HEK293 (cell line): ENCODE data around the gene HMGB2.

ENCODE experiments used
- GLIS1 ChIP-seq: fragments of 450-650 bp; formaldehyde crosslinking; IDR thresholded peaks from 2 replicates; pipeline ENCODE4 v1.5.1; 2016; ENCODE audit warnings: missing biosample characterization, missing genetic modification characterization
- KLF7 ChIP-seq: fragments of 450-650 bp; formaldehyde crosslinking; IDR thresholded peaks from 2 replicates; pipeline ENCODE4 v1.5.1; 2016; ENCODE audit warnings: missing biosample characterization, missing genetic modification characterization, borderline replicate concordance
- TCF7L2 ChIP-seq: IDR thresholded peaks from 2 replicates; pipeline ENCODE4 v1.6.1; 2011; ENCODE audit warnings: low read depth, mild to moderate bottlenecking, inconsistent platforms, low read length, moderate library complexity, borderline replicate concordance
- WT1 ChIP-seq: fragments of 450-650 bp; formaldehyde crosslinking; IDR thresholded peaks from 2 replicates; pipeline ENCODE4 v1.5.1; 2016; ENCODE audit warnings: missing biosample characterization, missing genetic modification characterization
- ZBTB1 ChIP-seq: fragments of 450-650 bp; formaldehyde crosslinking; IDR thresholded peaks from 2 replicates; pipeline ENCODE4 v1.5.1; 2016; ENCODE audit warnings: missing biosample characterization, missing genetic modification characterization
- ZBTB17 ChIP-seq: fragments of 450-650 bp; formaldehyde crosslinking; IDR thresholded peaks from 2 replicates; pipeline ENCODE4 v1.5.1; 2016; ENCODE audit warnings: missing biosample characterization, missing genetic modification characterization
- ZBTB20 ChIP-seq: fragments of 450-650 bp; formaldehyde crosslinking; IDR thresholded peaks from 2 replicates; pipeline ENCODE4 v1.5.1; 2016; ENCODE audit warnings: missing biosample characterization, missing genetic modification characterization
- ZBTB7A ChIP-seq: fragments of 450-650 bp; formaldehyde crosslinking; IDR thresholded peaks from 2 replicates; pipeline ENCODE4 v1.5.1; 2016; ENCODE audit warnings: low read depth, missing biosample characterization, missing genetic modification characterization
- ZBTB8A ChIP-seq: fragments of 450-650 bp; formaldehyde crosslinking; IDR thresholded peaks from 2 replicates; pipeline ENCODE4 v1.5.1; 2016; ENCODE audit warnings: missing biosample characterization, missing genetic modification characterization
- ZNF112 ChIP-seq: fragments of 450-650 bp; formaldehyde crosslinking; IDR thresholded peaks from 2 replicates; pipeline ENCODE4 v1.5.0; 2017; ENCODE audit warnings: missing biosample characterization, missing genetic modification characterization
- ZNF155 ChIP-seq: fragments of 450-650 bp; formaldehyde crosslinking; IDR thresholded peaks from 2 replicates; pipeline ENCODE4 v1.5.1; 2016; ENCODE audit warnings: missing biosample characterization, missing genetic modification characterization
- ZNF169 ChIP-seq: fragments of 450-650 bp; formaldehyde crosslinking; IDR thresholded peaks from 2 replicates; pipeline ENCODE4 v1.5.1; 2016; ENCODE audit warnings: missing biosample characterization, missing genetic modification characterization
- ZNF211 ChIP-seq: fragments of 450-650 bp; formaldehyde crosslinking; IDR thresholded peaks from 2 replicates; pipeline ENCODE4 v1.5.1; 2016; ENCODE audit warnings: low read depth, missing biosample characterization, missing genetic modification characterization
- ZNF248 ChIP-seq: fragments of 450-650 bp; formaldehyde crosslinking; IDR thresholded peaks from 2 replicates; pipeline ENCODE4 v1.5.1; 2017; ENCODE audit warnings: missing biosample characterization, missing genetic modification characterization
- ZNF274 ChIP-seq, 2 experiments: fragments of 200-500 bp in 1 of 2; fragments of 450-650 bp in 1 of 2; sonication (Bioruptor generic) in 1 of 2; formaldehyde crosslinking in 1 of 2; IDR thresholded peaks; 2 replicates each; pipeline versions ENCODE4 v1.5.1 to v1.6.1; 2014 to 2016; ENCODE audit warnings: borderline replicate concordance in 1 of 2, inconsistent platforms in 1 of 2, low read length in 1 of 2, missing biosample characterization in 1 of 2, missing genetic modification characterization in 1 of 2
- ZNF292 ChIP-seq: fragments of 450-650 bp; formaldehyde crosslinking; IDR thresholded peaks from 2 replicates; pipeline ENCODE4 v1.5.1; 2016; ENCODE audit warnings: low read depth, missing biosample characterization, missing genetic modification characterization, borderline replicate concordance
- ZNF350 ChIP-seq: fragments of 450-650 bp; formaldehyde crosslinking; IDR thresholded peaks from 2 replicates; pipeline ENCODE4 v1.5.0; 2017; ENCODE audit warnings: missing biosample characterization, mild to moderate bottlenecking, missing genetic modification characterization
- ZNF366 ChIP-seq: fragments of 450-650 bp; formaldehyde crosslinking; conservative IDR thresholded peaks from 2 replicates; pipeline ENCODE4 v1.5.1; 2016; ENCODE audit warnings: missing biosample characterization, missing genetic modification characterization
- ZNF391 ChIP-seq: fragments of 450-650 bp; formaldehyde crosslinking; IDR thresholded peaks from 2 replicates; pipeline ENCODE4 v1.5.1; 2016; ENCODE audit warnings: low read depth, missing biosample characterization, missing genetic modification characterization, borderline replicate concordance
- ZNF398 ChIP-seq: fragments of 450-650 bp; formaldehyde crosslinking; IDR thresholded peaks from 2 replicates; pipeline ENCODE4 v1.5.1; 2017; ENCODE audit warnings: missing biosample characterization, missing genetic modification characterization
- ZNF404 ChIP-seq: fragments of 450-650 bp; formaldehyde crosslinking; IDR thresholded peaks from 2 replicates; pipeline ENCODE4 v1.5.1; 2017; ENCODE audit warnings: missing biosample characterization, missing genetic modification characterization
- ZNF416 ChIP-seq: fragments of 450-650 bp; formaldehyde crosslinking; IDR thresholded peaks from 2 replicates; pipeline ENCODE4 v1.5.1; 2016; ENCODE audit warnings: missing biosample characterization, missing genetic modification characterization
- ZNF423 ChIP-seq: fragments of 450-650 bp; formaldehyde crosslinking; IDR thresholded peaks from 2 replicates; pipeline ENCODE4 v1.5.1; 2016; ENCODE audit warnings: missing biosample characterization, missing genetic modification characterization
- ZNF501 ChIP-seq: fragments of 450-650 bp; formaldehyde crosslinking; IDR thresholded peaks from 2 replicates; pipeline ENCODE4 v1.5.1; 2016; ENCODE audit warnings: missing biosample characterization, missing genetic modification characterization
- ZNF529 ChIP-seq: fragments of 450-650 bp; formaldehyde crosslinking; IDR thresholded peaks from 2 replicates; pipeline ENCODE4 v1.5.1; 2017; ENCODE audit warnings: missing genetic modification characterization, missing biosample characterization; ENCODE audit not compliant: insufficient replicate concordance
- ZNF571 ChIP-seq: fragments of 450-650 bp; formaldehyde crosslinking; IDR thresholded peaks from 2 replicates; pipeline ENCODE4 v1.5.0; 2017; ENCODE audit warnings: missing biosample characterization, missing genetic modification characterization
- ZNF621 ChIP-seq: fragments of 450-650 bp; formaldehyde crosslinking; IDR thresholded peaks from 2 replicates; pipeline ENCODE4 v1.5.1; 2017; ENCODE audit warnings: missing biosample characterization, missing genetic modification characterization
- ZNF664 ChIP-seq: fragments of 450-650 bp; formaldehyde crosslinking; IDR thresholded peaks from 2 replicates; pipeline ENCODE4 v1.5.1; 2016; ENCODE audit warnings: missing biosample characterization, missing genetic modification characterization
- ZNF670 ChIP-seq: fragments of 450-650 bp; formaldehyde crosslinking; IDR thresholded peaks from 2 replicates; pipeline ENCODE4 v1.5.1; 2016; ENCODE audit warnings: missing biosample characterization, missing genetic modification characterization, low read depth
- ZNF768 ChIP-seq: fragments of 450-650 bp; formaldehyde crosslinking; IDR thresholded peaks from 2 replicates; pipeline ENCODE4 v1.5.1; 2018; ENCODE audit warnings: missing biosample characterization, mild to moderate bottlenecking, missing genetic modification characterization
- ZNF792 ChIP-seq: fragments of 450-650 bp; formaldehyde crosslinking; IDR thresholded peaks from 2 replicates; pipeline ENCODE4 v1.5.1; 2016; ENCODE audit warnings: missing biosample characterization, missing genetic modification characterization
- TF ChIP-seq, protein P1 (sequence below): fragments of 450-650 bp; formaldehyde crosslinking; IDR thresholded peaks from 2 replicates; pipeline ENCODE4 v1.5.1; 2016; ENCODE audit warnings: missing biosample characterization, missing genetic modification characterization
- TF ChIP-seq, protein P2 (sequence below): fragments of 450-650 bp; formaldehyde crosslinking; IDR thresholded peaks from 2 replicates; pipeline ENCODE4 v1.5.1; 2016; ENCODE audit warnings: missing biosample characterization, missing genetic modification characterization, borderline replicate concordance
- TF ChIP-seq, protein P3 (sequence below): fragments of 450-650 bp; formaldehyde crosslinking; IDR thresholded peaks from 2 replicates; pipeline ENCODE4 v1.5.1; 2016; ENCODE audit warnings: missing biosample characterization, missing genetic modification characterization

Gene HMGB2

GRCh38 chr4:173371292-173372192 is 37.4 kb upstream of the HMGB2 start (continued):
- TF ChIP-seq ZNF112 (tag by site-specific recombination) (no peak), ZNF155 (tag by site-specific recombination) (no peak), ZBTB1 (tag by site-specific recombination) (no peak), ZNF664 (tag by site-specific recombination) (no peak), ZBTB7A (tag by site-specific recombination) (no peak), ZNF169 (tag by site-specific recombination) (no peak), ZNF248 (tag by site-specific recombination) (no peak), ZNF501 (tag by site-specific recombination) (peak; percentile 64; the same call in 1 of the 2 replicates), ZNF398 (tag by site-specific recombination) (no peak), ZBTB20 (tag by site-specific recombination) (peak; percentile 85), TCF7L2 (no peak), ZBTB8A (tag by site-specific recombination) (no peak), ZNF670 (tag by site-specific recombination) (no peak), ZNF621 (tag by site-specific recombination) (no peak), KLF7 (tag by site-specific recombination) (no peak), ZNF366 (tag by site-specific recombination) (peak; percentile 73), ZNF423 (tag by site-specific recombination) (no peak), ZNF571 (tag by site-specific recombination) (no peak), WT1 (tag by site-specific recombination) (no peak), ZNF350 (tag by site-specific recombination) (no peak), ZNF529 (tag by site-specific recombination) (no peak), GLIS1 (tag by site-specific recombination) (no peak), ZNF404 (tag by site-specific recombination) (no peak), ZNF768 (tag by site-specific recombination) (no peak), ZNF391 (no peak), ZNF416 (tag by site-specific recombination) (no peak), ZNF274 (IDR thresholded peaks at IDR 0.05; ENCODE audit: low read length) (no peak), ZNF274 (tag by site-specific recombination; IDR thresholded peaks at IDR 0.05; ENCODE audit: borderline replicate concordance) (no peak), ZBTB17 (tag by site-specific recombination) (peak; percentile 75), ZNF211 (tag by site-specific recombination) (no peak), ZNF792 (tag by site-specific recombination) (no peak), ZNF292 (tag by site-specific recombination) (no peak)
- TF ChIP-seq, protein P1, sequence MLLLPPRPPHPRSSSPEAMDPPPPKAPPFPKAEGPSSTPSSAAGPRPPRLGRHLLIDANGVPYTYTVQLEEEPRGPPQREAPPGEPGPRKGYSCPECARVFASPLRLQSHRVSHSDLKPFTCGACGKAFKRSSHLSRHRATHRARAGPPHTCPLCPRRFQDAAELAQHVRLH (tag by site-specific recombination): no peak
- TF ChIP-seq, protein P2, sequence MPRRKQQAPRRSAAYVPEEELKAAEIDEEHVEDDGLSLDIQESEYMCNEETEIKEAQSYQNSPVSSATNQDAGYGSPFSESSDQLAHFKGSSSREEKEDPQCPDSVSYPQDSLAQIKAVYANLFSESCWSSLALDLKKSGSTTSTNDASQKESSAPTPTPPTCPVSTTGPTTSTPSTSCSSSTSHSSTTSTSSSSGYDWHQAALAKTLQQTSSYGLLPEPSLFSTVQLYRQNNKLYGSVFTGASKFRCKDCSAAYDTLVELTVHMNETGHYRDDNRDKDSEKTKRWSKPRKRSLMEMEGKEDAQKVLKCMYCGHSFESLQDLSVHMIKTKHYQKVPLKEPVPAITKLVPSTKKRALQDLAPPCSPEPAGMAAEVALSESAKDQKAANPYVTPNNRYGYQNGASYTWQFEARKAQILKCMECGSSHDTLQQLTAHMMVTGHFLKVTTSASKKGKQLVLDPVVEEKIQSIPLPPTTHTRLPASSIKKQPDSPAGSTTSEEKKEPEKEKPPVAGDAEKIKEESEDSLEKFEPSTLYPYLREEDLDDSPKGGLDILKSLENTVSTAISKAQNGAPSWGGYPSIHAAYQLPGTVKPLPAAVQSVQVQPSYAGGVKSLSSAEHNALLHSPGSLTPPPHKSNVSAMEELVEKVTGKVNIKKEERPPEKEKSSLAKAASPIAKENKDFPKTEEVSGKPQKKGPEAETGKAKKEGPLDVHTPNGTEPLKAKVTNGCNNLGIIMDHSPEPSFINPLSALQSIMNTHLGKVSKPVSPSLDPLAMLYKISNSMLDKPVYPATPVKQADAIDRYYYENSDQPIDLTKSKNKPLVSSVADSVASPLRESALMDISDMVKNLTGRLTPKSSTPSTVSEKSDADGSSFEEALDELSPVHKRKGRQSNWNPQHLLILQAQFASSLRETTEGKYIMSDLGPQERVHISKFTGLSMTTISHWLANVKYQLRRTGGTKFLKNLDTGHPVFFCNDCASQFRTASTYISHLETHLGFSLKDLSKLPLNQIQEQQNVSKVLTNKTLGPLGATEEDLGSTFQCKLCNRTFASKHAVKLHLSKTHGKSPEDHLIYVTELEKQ: no peak
- TF ChIP-seq, protein P3, sequence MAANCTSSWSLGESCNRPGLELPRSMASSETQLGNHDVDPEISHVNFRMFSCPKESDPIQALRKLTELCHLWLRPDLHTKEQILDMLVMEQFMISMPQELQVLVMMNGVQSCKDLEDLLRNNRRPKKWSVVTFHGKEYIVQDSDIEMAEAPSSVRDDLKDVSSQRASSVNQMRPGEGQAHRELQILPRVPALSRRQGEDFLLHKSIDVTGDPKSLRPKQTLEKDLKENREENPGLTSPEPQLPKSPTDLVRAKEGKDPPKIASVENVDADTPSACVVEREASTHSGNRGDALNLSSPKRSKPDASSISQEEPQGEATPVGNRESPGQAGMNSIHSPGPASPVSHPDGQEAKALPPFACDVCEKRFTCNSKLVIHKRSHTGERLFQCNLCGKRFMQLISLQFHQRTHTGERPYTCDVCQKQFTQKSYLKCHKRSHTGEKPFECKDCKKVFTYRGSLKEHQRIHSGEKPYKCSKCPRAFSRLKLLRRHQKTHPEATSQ (tag by site-specific recombination): no peak
